ENCODE results near the gene FH. TPM values are rescaled to one million over a fixed set of nuclear protein-coding genes. Genes with fewer than 3 reads are reported as not detected.

FH gene
- total and polyA plus RNA-seq, 2 of the 13 experiments (the other 11 are each of a cell fraction or from before 2014, with no cell fraction given) = 39.2 to 152 TPM

GRCh38 chr1:241531195-241532161 lies 11.9 kb upstream of the FH start (continued):
- no peak for TF ChIP-seq ATAD3A (CRISPR knock-in tag; IDR thresholded peaks at IDR 0.05)
- no peak for TF ChIP-seq TAF15 (IDR thresholded peaks at IDR 0.05; ENCODE audit: low read depth, low read length, poor library complexity, severe bottlenecking)
- TF ChIP-seq POLR2AphosphoS2 (IDR thresholded peaks at IDR 0.05; ENCODE audit: low read depth, low read length) = no peak
- no peak for TF ChIP-seq RNF219 (CRISPR knock-in tag; IDR thresholded peaks at IDR 0.05)
- TF ChIP-seq MIXL1 (CRISPR knock-in tag; IDR thresholded peaks at IDR 0.05) = peak; percentile 80; the same call in 1 of the 2 replicates
- TF ChIP-seq MLXIP (CRISPR knock-in tag; IDR thresholded peaks at IDR 0.05; ENCODE audit: borderline replicate concordance) = no peak
- no peak for TF ChIP-seq ZNF746 (CRISPR knock-in tag; IDR thresholded peaks at IDR 0.05)
- TF ChIP-seq ZNF232 (CRISPR knock-in tag; IDR thresholded peaks at IDR 0.05; ENCODE audit: borderline replicate concordance) = no peak
- no peak for TF ChIP-seq TGIF2 (CRISPR knock-in tag; IDR thresholded peaks at IDR 0.05)
- TF ChIP-seq KLF16 (CRISPR knock-in tag; IDR thresholded peaks at IDR 0.05) = 0 out of 4 replicates have a peak, but pooled peaks of 1 of the 2 experiments have one; percentile 21
- TF ChIP-seq PLRG1 (conservative IDR thresholded peaks at IDR 0.05) = no peak
- TF ChIP-seq HMGXB4 (CRISPR knock-in tag; IDR thresholded peaks at IDR 0.05; ENCODE audit: borderline replicate concordance in 1 of 2, low read depth in 1 of 2) = peak; percentile 68 to 79; a peak in 3 of 4 replicates
- peak; percentile 54; the same call in 1 of the 2 replicates for TF ChIP-seq ARID5B (CRISPR knock-in tag; IDR thresholded peaks at IDR 0.05)
- TF ChIP-seq DRAP1 (CRISPR knock-in tag; IDR thresholded peaks at IDR 0.05) = peak; percentile 24; the same call in 1 of the 2 replicates
